Esophagus (tissue), 2 donors: ENCODE data around the gene FGF2. TPM values are rescaled to one million over a fixed set of nuclear protein-coding genes. Genes with fewer than 3 reads are reported as not detected.
"Not testable (repeated sequence)": the region's sequence is repeated elsewhere in the genome, so short reads cannot be mapped to it uniquely, and the experiment has no call there.

Experiments
- H3K27ac ChIP-seq, 2 donors: one replicate each; pipeline ENCODE4 v1.5.1; 2013; ENCODE audit warnings: low read depth in 2 of 2, mild to moderate bottlenecking in 2 of 2, inconsistent platforms in 1 of 2, low read length in 1 of 2, moderate library complexity in 1 of 2
- H3K27me3 ChIP-seq, 2 donors: one replicate each; pipeline ENCODE4 v1.6.1; 2013; ENCODE audit warnings: low read length in 2 of 2, control low read depth in 1 of 2, mild to moderate bottlenecking in 1 of 2; ENCODE audit not compliant: insufficient read depth in 2 of 2, control insufficient read depth in 1 of 2
- H3K36me3 ChIP-seq, 2 donors: one replicate each; pipeline ENCODE4 v1.6.1; 2013; ENCODE audit warnings: low read length in 1 of 2; ENCODE audit not compliant: control insufficient read depth in 2 of 2, insufficient read depth in 2 of 2
- H3K4me1 ChIP-seq, 2 donors: one replicate each; pipeline ENCODE4 v1.6.1; 2013; ENCODE audit warnings: low read length in 1 of 2; ENCODE audit not compliant: control insufficient read depth in 2 of 2, insufficient read depth in 2 of 2
- H3K4me3 ChIP-seq, 2 donors: one replicate each; pipeline ENCODE4 v1.5.1; 2013; ENCODE audit warnings: low read length in 2 of 2, mild to moderate bottlenecking in 2 of 2, low read depth in 1 of 2, moderate library complexity in 1 of 2
- H3K9me3 ChIP-seq, 2 donors: one replicate each; pipeline ENCODE4 v1.6.1; 2013; ENCODE audit warnings: mild to moderate bottlenecking in 2 of 2, low read depth in 1 of 2, low read length in 1 of 2, moderate library complexity in 1 of 2; ENCODE audit not compliant: control insufficient read depth in 2 of 2, insufficient read depth in 1 of 2
- WGBS, 2 donors: extraction: QIAGEN DNeasy Blood & Tissue Kit; methylation state at CpG; one replicate each; pipeline ENCODE4 v1.1.7; 2013; 5-methylcytosine and 5-hydroxymethylcytosine counted together
- polyA plus RNA-seq, 2 donors: library from polyadenylated mRNA; stranded (reverse); fragments of 200-250 nt; gene quantifications; one replicate each; pipeline ENCODE4 v1.2.3, GENCODE V29; 2013
- donor health status: healthy with polysubstance abuse.
- donor health status: Bipolar disorder and iron deficiency.

Gene FGF2
- polyA plus RNA-seq, 2 donors = 0.61 to 0.99 TPM

GRCh38 chr4:122855353-122855890 lies 28.8 kb downstream of the FGF2 start:
- H3K27me3 ChIP-seq = no peaks in the 10 kb centered on the region
- H3K27ac ChIP-seq = peak overlapping the region in 1 of 2 donors; percentile 78
- WGBS, 2 donors = 32 to 57% methylated on average over 2 of the region's 2 CpGs
- no peaks in the 10 kb centered on the region for H3K36me3 ChIP-seq
- peaks cover 0 to 2% of the 10 kb centered on the region in 2 donors for H3K4me1 ChIP-seq
- H3K4me3 ChIP-seq = no peak overlapping the region
- no peaks in the 10 kb centered on the region for H3K9me3 ChIP-seq

- Histone ChIP-seq H3K36me3 (no peaks in the 10 kb centered on the region), H3K27ac (no peak overlapping the region), H3K4me3 (no peak overlapping the region), H3K27me3 (no peaks in the 10 kb centered on the region), H3K4me1 (peaks cover 0 to 2% of the 10 kb centered on the region in 2 donors), H3K9me3 (no peaks in the 10 kb centered on the region)
- WGBS, 2 donors = 87 to 94% methylated on average over 2 of the region's 2 CpGs
These were observed 30.5 kb downstream of the FGF2 start for GRCh38 chr4:122857160-122857559.

- Histone ChIP-seq H3K4me1 (peaks cover 0 to 2% of the 10 kb centered on the region in 2 donors), H3K4me3 (no peak overlapping the region), H3K36me3 (no peaks in the 10 kb centered on the region), H3K27ac (no peak overlapping the region), H3K27me3 (no peaks in the 10 kb centered on the region), H3K9me3 (no peaks in the 10 kb centered on the region)
- 78% methylated on average over 2 of the region's 2 CpGs for WGBS, 2 donors
These were observed 32.1 kb downstream of the FGF2 start for GRCh38 chr4:122858705-122859104.

- H3K36me3 ChIP-seq = no peaks in the 10 kb centered on the region
- no peak overlapping the region for H3K27ac ChIP-seq
- H3K4me1 ChIP-seq = no peaks in the 10 kb centered on the region
- no peaks in the 10 kb centered on the region for H3K27me3 ChIP-seq
- WGBS, 2 donors = 81 to 90% methylated on average over 2 of the region's 2 CpGs
- H3K9me3 ChIP-seq = no peaks in the 10 kb centered on the region
- no peak overlapping the region for H3K4me3 ChIP-seq
These were observed 34.7 kb downstream of the FGF2 start for GRCh38 chr4:122861172-122861943.

- Histone ChIP-seq H3K27ac (no peak overlapping the region), H3K9me3 (no peaks in the 10 kb centered on the region), H3K36me3 (no peaks in the 10 kb centered on the region), H3K4me1 (no peaks in the 10 kb centered on the region), H3K27me3 (no peaks in the 10 kb centered on the region), H3K4me3 (no peak overlapping the region)
- WGBS, 2 donors = 48 to 72% methylated on average over 1 of the region's 1 CpG
These were observed 37.0 kb downstream of the FGF2 start for GRCh38 chr4:122863639-122864038.

- Histone ChIP-seq H3K4me3 (no peak overlapping the region), H3K9me3 (no peaks in the 10 kb centered on the region), H3K27me3 (no peaks in the 10 kb centered on the region), H3K27ac (no peak overlapping the region), H3K36me3 (no peaks in the 10 kb centered on the region), H3K4me1 (no peaks in the 10 kb centered on the region)
- WGBS, 2 donors = 76 to 83% methylated on average over 4 of the region's 4 CpGs
These were observed 38.8 kb downstream of the FGF2 start for GRCh38 chr4:122865425-122865824.

GRCh38 chr4:122868235-122868634 lies 41.6 kb downstream of the FGF2 start:
- WGBS, 2 donors = 95 to 96% methylated on average over 3 of the region's 3 CpGs
- not testable (repeated sequence) for H3K4me1 ChIP-seq, H3K27me3 ChIP-seq, H3K9me3 ChIP-seq, H3K36me3 ChIP-seq, H3K4me3 ChIP-seq, H3K27ac ChIP-seq

DNA sequence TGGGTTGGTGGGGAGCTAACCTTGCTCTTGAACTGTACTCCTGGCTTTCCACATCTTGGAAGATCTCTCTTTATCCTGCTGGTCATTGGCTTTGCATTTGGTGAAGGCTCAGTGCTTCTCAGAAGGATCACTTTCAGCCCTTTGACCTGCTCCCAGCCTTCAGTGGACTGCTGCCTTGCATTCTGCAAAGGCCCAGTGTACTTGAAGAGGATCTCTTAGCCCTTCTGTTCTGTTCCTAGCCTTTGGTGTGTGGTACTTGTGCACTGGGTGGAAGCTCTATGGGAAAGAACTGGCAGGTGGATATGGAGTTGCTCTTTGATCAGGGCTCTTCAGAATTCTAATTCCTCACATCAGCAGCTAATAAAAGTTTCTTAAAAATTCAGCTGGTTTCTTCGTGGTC lies 46.5 kb downstream of the FGF2 start:
- Histone ChIP-seq H3K4me1 (no peaks in the 10 kb centered on the region), H3K27ac (no peak overlapping the region), H3K36me3 (no peaks in the 10 kb centered on the region), H3K27me3 (no peaks in the 10 kb centered on the region), H3K9me3 (no peaks in the 10 kb centered on the region), H3K4me3 (no peak overlapping the region)
- 84 to 90% methylated on average over 1 of the region's 1 CpG for WGBS, 2 donors

DNA sequence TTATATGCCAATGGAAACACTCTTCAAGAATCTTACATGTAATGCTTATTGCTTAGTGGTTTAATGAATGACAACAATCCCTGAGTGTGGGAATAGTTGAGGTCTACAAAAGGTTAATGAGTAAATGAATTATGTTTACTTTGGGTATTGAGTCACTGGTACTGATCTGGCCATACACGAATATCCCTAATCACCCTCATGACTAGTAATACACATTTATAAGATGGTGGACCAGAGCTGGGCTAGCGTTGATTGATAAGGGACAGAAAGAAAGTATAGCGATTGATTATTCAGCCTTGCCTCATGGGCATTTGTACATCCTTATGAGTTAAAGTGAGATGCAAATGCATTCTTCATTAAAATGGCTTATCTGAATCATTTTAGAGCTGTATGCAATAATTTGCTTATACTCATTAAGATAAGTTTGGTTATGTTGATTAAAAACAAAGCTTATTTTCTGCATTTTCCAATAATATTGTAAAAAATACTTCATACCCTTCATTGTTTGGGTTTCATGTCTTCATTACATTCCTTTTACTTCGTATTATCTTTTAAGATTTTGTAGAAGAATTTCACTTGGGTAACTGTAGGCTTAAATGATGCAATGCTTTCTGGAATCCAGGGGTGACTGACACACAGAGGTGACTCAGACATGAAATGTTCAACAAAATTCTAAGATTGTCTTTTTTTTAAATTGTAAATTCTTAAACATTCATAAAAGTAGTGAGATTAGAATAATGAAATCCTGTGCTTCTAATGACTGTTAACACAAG lies 47.4 kb downstream of the FGF2 start:
- Histone ChIP-seq H3K36me3 (no peaks in the 10 kb centered on the region), H3K27me3 (no peaks in the 10 kb centered on the region), H3K9me3 (no peaks in the 10 kb centered on the region), H3K4me1 (no peaks in the 10 kb centered on the region), H3K4me3 (no peak overlapping the region), H3K27ac (no peak overlapping the region)
- 68 to 75% methylated on average over 4 of the region's 4 CpGs for WGBS, 2 donors
